ENCODE data around the gene ASTN2.

GRCh38 chr9:116713271-116713670, 701.6 kb downstream of the ASTN2 start:
- TF ChIP-seq CTCF (conservative IDR thresholded peaks at IDR 0.05; ENCODE audit: low read depth in 2 of 2) (no peak), POLR2AphosphoS5 (IDR thresholded peaks at IDR 0.05; ENCODE audit: low read depth) (no peak), EZH2 (IDR thresholded peaks at IDR 0.05; ENCODE audit: low read depth, unreplicated experiment) (no peak), REST (IDR thresholded peaks at IDR 0.05; ENCODE audit: unreplicated experiment) (no peak), CREB1 (CRISPR knock-in tag; IDR thresholded peaks at IDR 0.05; ENCODE audit: low read depth) (no peak), EZH2phosphoT487 (IDR thresholded peaks at IDR 0.05; ENCODE audit: unreplicated experiment) (no peak), NANOG (IDR thresholded peaks at IDR 0.05; ENCODE audit: borderline replicate concordance) (no peak), JUNB (IDR thresholded peaks at IDR 0.05; ENCODE audit: unreplicated experiment) (no peak), ZNF114 (CRISPR knock-in tag; IDR thresholded peaks at IDR 0.05) (no peak), ETS1 (IDR thresholded peaks at IDR 0.05) (no peak)

Measured in GM23338 (cell line).